LHCN-M2 (cell line): ENCODE results near the gene SSTR4. TPM values are rescaled to one million over a fixed set of nuclear protein-coding genes. Genes with fewer than 3 reads are reported as not detected.

ENCODE experiments used
- DNase-seq: peaks from one replicate; pipeline ENCODE4 v3.0.0-alpha.2; 2012; ENCODE audit warnings: low read depth
- total RNA-seq: library from RNA; depleted of rRNA; stranded (reverse); fragments of >200 nt; gene quantifications from 2 replicates; pipeline ENCODE4 v1.2.3, GENCODE V29; 2014

The SSTR4 gene
- total RNA-seq, 1 experiment from 2014 or later, result not detected

DNA sequence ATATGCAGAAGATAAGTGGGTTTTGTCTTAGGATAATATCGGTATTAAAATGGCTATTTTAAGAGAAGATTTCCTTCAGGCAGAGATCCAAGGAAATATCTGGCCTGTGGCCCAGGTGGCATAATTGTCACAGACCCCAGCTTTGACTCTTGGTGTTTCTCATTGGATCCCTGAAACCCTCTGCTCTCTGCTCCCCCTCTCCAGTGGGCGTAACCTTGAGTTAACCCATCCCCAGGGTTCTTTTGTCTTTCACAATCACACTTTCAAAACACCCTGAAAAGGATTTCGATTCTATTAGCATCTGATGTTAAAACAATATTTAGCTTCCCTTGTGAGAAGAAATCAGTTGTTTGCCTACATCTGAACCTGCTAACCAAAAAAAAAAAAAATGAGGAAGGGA lies 7.2 kb downstream of the SSTR4 start:
- DNase-seq, result no peak

- DNase-seq, result no peak
Observed at GRCh38 chr20:23043376-23043775, 8.3 kb downstream of the SSTR4 start.

GRCh38 chr20:23046431-23046830 lies 11.3 kb downstream of the SSTR4 start:
- no peak for DNase-seq

DNA sequence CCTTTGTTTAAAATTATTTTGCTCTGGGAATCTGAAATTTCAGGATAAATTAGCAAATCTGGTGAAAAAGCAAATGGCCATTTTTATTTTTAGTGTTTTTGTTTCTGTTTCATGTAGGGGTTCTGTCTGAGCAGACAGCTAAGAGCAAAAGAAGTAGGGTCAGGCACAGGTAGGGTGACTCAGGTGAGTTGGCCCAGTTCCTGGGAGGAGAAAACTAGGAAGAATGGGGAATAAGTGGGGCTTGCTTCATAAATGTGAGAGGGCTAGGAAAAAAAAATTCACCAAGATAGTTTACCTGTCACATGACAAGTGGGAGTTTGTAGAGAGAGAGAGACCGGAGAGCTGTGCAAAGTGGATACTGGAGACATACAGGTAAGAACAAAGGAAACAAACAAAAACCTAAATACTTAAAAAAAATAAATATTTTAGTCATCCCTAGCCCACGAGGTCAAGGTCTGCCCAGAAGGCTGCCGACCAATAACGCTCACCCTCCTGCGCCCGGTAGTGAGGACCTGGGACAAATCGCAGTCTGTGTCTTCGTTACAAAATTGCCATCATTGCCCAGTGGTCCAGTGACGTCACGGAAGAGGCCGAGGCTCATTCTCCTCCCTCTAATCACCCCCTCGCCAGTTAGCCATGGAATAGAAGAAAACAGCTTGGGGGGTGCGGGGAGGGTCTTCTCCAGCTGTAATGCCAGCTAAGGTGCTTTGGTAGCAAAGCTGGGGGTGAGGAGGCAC lies 12.1 kb downstream of the SSTR4 start:
- DNase-seq, result no peak

DNA sequence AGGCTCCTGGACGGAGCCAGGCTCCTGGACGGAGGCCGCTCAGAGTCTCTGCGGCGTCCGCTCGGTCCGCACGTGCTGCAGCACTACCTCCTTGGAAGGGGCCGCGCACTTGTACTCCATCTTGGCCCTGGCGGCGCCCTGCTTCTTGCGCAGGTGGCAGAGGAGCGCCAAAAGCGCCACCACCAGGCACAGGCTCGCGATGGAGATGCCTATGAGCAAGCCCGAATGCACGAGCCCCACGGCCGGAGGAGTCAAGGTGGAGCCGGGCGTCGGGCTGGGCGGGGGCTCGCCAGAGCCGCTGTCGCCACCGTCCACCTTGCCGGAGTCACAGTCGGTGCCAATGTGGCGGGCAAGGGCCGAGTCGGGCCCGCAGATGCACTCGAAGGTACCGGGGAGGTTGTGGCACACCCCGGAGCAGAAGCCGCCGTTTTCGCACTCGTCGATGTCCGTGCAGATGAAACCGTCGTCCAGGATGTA lies 12.7 kb downstream of the SSTR4 start:
- DNase-seq, result no peak

GRCh38 chr20:23048283-23049200 lies 13.4 kb downstream of the SSTR4 start:
- peak; percentile 51 for DNase-seq

GRCh38 chr20:23049201-23050075 lies 14.3 kb downstream of the SSTR4 start, which contains the start of gene THBD:
Gene THBD (minus strand): TSS chr20:23049672. CDS start chr20:23049504, 168 bp downstream.
- DNase-seq, result peak; percentile 81

DNA sequence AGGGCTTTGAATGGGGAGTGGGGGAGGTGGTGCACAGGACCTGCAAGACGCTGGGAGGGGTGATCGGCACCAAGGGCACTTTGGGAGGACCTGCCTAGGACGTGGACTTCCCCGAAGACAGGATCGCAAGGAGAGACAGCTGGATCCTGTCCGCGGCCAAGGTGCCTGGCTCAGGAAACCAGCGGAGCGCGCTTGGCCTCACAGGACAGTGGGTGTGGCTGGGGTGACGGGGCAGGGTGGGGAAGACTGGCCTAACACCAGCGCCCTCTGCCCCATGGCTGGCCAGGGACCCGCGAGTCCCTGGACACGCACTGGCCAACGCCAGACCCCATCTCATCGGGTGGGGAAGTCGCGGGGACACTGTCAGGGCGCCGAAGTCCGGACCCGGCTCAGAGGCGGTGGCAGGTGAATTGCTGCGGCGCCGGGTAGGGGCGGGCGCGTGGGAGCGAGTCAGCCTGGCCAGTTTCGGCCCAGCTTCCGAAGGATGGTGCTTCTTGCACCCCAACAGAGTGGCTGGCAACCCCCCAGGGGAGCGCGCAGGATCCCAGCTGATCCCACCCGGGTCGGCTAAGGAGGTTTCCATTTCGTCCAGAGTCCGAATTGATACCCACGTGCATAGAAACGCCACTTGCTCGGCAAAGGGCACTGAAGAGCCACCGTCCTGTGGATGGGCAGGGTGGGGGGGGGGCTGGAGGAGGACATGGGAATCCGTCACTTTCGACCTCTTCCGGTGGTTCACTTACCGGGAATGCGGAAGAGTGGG lies 15.1 kb downstream of the SSTR4 start:
- DNase-seq, result no peak

- DNase-seq, result peak; percentile 89
Observed at GRCh38 chr20:23050847-23051627, 15.9 kb downstream of the SSTR4 start.

DNA sequence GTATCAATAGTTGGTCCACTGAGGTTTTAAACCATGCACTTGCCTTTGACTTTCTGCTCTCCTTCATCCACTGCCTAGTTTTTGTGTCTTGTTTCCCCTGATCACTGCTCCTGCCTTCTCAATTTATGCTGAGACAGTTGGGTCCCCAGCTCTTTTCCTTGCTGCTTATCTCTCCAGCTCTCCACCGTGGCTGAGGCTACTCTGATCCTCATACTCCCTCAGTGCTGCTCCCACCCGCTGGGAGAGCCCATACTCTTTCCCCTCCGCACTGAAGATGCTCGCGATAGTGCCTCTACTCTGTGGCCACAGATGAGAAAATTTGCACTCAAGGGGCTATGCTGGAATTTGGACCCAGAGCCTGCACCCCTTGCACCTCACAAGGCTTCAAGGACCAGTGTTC lies 17.8 kb downstream of the SSTR4 start:
- no peak for DNase-seq

DNA sequence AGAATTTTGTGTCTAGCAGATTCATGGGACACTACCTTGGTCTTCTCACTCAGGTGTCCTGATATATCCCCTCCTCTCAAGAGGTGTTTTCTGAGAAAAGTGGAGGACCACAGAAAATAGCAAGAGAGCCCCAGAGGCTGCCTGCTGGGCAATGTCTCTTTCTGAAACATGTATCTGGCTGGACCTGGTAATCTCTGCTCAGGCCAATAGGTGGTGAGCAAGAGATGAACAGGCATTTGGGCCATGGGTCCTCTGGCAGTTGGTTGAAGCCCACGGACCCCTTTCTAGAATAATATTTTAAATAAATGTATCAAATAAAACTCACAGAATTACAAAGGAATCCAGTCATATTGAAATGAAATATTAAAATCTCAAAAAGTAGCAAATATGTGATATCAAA lies 23.1 kb downstream of the SSTR4 start:
- no peak for DNase-seq

DNA sequence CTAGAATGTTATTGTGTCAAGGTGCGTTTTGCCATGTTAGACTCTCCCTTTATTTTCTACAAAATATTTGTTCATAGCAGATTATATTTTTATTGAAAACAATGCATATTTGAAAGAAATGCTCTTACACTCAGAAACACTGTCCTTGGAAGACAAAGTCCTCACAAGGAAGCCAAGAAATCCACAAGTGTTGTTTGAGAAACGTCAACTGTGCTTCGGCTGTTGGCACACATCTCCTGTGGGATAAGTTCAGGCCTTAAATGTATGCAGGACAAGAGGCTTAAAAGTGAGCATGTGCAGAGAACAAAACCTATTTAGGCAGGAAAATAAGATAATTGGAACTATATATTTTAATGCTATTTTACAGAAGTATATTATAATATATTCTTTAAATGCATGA lies 23.9 kb downstream of the SSTR4 start:
- DNase-seq, result no peak

DNA sequence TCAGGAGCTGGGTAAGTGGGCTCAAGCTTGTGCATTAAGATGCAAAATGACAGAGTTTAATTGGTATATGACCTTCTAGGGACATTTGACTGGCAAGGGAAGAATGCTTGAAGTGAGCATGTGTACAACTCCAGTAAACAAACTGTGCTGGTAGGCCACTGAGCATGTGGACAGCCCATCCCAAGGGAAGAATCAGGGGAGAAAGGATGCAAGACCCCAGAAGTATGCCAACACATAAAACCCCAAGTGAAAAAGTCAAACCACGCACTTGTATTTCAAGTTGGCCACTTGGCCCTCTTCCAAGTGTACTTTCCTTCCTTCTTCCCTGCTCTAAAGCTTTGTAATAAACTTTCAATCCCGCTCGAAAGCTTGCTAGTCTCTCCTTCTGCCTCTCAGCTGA lies 24.7 kb downstream of the SSTR4 start:
- DNase-seq, result peak; percentile 32

DNA sequence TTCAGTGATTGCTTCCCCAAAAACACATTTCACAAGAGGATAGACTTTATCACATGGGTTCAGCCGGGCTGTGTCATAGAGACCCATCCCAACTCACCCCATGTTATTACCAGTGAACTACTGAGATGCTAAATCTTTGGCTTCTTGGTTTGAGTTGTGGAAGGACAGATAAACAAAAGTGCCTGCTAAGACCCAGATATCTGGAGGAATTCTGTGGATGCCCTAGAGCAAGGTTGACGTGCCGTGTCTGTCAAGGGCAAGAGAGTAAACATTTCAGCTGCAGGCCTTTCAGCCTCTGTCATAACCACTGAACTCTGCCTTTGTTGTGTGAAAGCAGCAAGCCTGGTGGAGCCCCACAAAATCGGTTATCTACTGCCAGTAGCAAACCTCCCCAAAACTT lies 25.5 kb downstream of the SSTR4 start:
- no peak for DNase-seq

- DNase-seq, result no peak
Observed at GRCh38 chr20:23061262-23061661, 26.1 kb downstream of the SSTR4 start.

DNA sequence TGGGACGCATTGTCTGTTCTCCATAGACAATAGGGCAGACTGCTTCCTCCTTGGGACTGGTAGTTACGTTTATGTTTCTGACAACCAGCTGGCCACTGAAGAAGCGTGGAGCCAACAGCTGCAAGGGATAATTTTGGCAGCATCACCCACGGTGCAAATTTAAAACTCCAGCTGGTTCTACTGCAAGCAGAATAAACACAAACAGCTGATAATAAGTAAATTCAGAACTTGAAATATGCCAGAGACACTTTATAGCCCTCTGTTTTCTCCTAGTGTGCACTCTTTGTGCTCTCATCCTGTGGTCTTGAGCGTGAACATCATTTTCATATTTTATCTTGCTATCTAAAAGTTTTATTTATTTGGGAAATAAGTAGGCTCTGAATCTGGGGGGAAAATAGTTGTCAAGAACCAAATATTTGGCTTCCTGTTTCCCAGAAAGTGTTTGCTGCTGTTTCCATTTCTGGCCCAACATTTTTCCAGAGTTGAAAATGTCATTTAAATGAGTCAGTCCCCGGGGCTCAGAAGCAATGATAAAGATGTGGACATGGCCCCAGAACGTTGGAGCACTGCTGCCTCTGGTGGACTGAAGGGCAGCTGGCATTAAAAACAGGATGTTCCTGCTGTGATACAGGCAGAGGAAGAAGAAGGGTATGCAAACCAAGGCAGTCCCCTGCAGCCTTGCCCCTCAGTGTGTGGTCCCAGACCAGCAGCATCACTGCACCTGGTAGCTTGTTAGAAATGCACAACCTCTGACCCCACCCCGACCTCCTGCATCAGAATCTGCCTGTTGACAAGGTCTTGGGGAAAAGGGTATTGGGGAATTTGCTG lies 26.8 kb downstream of the SSTR4 start:
- peak; percentile 89 for DNase-seq

DNA sequence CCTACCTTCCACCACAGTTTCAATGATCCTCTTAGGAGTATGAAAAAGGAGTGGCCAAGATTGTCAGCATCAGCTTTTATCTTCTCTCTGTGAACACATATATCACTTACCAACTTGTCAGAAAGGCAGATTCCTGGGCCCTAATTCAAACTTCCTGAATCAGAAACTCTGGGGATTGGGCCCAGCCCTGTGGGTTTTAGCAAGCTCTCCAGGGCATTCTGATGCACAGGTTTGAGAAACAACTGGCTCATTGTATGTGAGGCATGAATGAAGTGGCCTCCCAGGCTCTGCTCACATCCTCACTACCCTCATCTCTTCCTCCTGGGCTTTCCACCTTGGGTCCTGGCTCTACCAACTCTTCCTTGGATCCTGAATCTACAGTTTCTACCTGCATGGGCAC lies 27.5 kb downstream of the SSTR4 start:
- DNase-seq, result no peak

DNA sequence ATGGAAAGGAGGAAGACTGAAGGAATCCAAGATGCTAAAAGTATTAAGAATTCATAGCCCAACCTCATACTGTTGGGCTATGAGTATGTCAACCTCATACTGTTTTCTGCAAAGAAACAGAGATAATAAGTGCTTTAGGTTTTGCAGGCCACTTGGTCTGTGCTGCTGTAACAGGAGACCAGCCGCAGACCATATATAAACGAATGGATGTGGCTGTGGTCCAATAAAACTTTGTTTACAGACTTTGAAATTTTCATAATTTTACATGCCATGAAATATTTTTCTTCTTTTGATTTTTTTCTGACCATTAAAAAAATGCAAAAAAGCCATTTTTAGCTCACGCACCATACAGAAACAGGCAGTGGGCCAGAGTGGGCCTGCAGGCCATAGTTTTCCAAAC lies 28.1 kb downstream of the SSTR4 start:
- DNase-seq, result no peak

DNA sequence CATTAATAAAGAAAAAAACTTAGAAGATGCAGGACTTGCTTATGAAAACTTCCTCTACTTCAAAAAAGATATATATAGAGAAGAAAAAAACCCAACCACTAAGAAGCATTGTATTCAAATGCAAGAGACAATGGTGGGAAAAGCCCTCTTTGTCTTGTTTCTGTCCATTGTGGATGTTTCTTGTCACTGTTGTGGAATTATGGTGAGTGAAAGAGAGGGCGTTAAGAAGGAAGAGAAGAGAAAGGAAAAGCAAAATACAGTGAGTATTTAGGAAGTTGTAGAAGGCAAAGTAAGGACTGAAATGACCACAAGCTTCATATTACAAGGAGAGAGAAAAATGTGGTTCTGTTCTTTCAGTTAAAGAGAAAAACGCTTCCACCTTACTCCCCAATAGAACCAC lies 28.5 kb downstream of the SSTR4 start:
- no peak for DNase-seq
